ENCODE results near the gene NINL.
A peak's percentile ranks its signal among the peaks of the same experiment; 100 is the strongest.

NINL gene

GRCh38 chr20:25421102-25421501 lies 164.2 kb downstream of the NINL start:
- DNase-seq = no peak

- DNase-seq = no peak
These were observed 166.6 kb downstream of the NINL start for GRCh38 chr20:25418776-25419175.

GRCh38 chr20:25408890-25409289 lies 176.4 kb downstream of the NINL start:
- no peak for DNase-seq

GRCh38 chr20:25408170-25408547 lies 177.2 kb downstream of the NINL start:
- no peak for DNase-seq

- peak in 54 of 56 donors; percentile 18 to 88 (median 72) for DNase-seq
These were observed 177.8 kb downstream of the NINL start, which contains the start of gene GINS1 for GRCh38 chr20:25407311-25408169. TSS of gene GINS1 (plus strand) at chr20:25407673. CDS start at chr20:25407821, 148 bp downstream.

Data from amygdala (tissue), 56 donors.